ENCODE results near the gene TMEM266. TPM values are rescaled to one million over a fixed set of nuclear protein-coding genes. Genes with fewer than 3 reads are reported as not detected.
A peak's percentile ranks its signal among the peaks of the same experiment; 100 is the strongest.

Gene TMEM266
- total RNA-seq, 2 experiments from 2014 or later = 0.11 TPM; not detected in 1

- DNase-seq = no peak
- Mint-ChIP-seq H3K36me3 (ENCODE audit: low read depth) (no peaks in the 10 kb centered on the region), H3K27me3 (peaks cover 38% of the 10 kb centered on the region), H3K4me3 (no peak overlapping the region), H3K9me3 (no peaks in the 10 kb centered on the region), H3K4me1 (ENCODE audit: low read depth) (peaks cover 7% of the 10 kb centered on the region), H3K27ac (no peak overlapping the region)
- TF ChIP-seq CTCF (IDR thresholded peaks at IDR 0.05) = no peak
- intact Hi-C loops (cut with micrococcal nuclease) = no loop called here
- CTCF ChIA-PET = interaction anchor here (1.0 to 1.1 kb wide), 2 partner anchors 9 to 29 kb away, joined by 3 read pairs; no protein-coding TSS in a partner anchor
- no peak for ATAC-seq
- POLR2A ChIA-PET = no interaction called here
Measured at GRCh38 chr15:76179023-76179422, 119.2 kb downstream of the TMEM266 start.

- Mint-ChIP-seq H3K36me3 (ENCODE audit: low read depth) (no peaks in the 10 kb centered on the region), H3K27ac (no peak overlapping the region), H3K9me3 (no peaks in the 10 kb centered on the region), H3K4me1 (ENCODE audit: low read depth) (peaks cover 7% of the 10 kb centered on the region), H3K4me3 (no peak overlapping the region), H3K27me3 (peaks cover 41% of the 10 kb centered on the region)
- TF ChIP-seq CTCF (IDR thresholded peaks at IDR 0.05) = no peak
- DNase-seq = no peak
- CTCF ChIA-PET = interaction anchor here (1.1 kb wide), 1 partner anchor 30 kb away, joined by 3 read pairs; no protein-coding TSS in a partner anchor
- ATAC-seq = no peak
- intact Hi-C loops (cut with micrococcal nuclease) = no loop called here
- POLR2A ChIA-PET = no interaction called here
Measured at GRCh38 chr15:76180321-76180720, 120.5 kb downstream of the TMEM266 start.

- ATAC-seq (peak; percentile 81), DNase-seq (peak; percentile 54)
- no peak for TF ChIP-seq CTCF (IDR thresholded peaks at IDR 0.05)
- H3K4me3 Mint-ChIP-seq = no peak overlapping the region
- peaks cover 7% of the 10 kb centered on the region for H3K4me1 Mint-ChIP-seq (ENCODE audit: low read depth)
- H3K27ac Mint-ChIP-seq = no peak overlapping the region
- H3K27me3 Mint-ChIP-seq = peaks cover 49% of the 10 kb centered on the region
- H3K36me3 Mint-ChIP-seq (ENCODE audit: low read depth) = no peaks in the 10 kb centered on the region
- intact Hi-C loops (cut with micrococcal nuclease) = no loop called here
- ChIA-PET POLR2A (no interaction called here), CTCF (interaction anchor here (0.9 to 1.4 kb wide), 2 partner anchors 9 to 124 kb away, joined by 3 to 7 read pairs; no protein-coding TSS in a partner anchor)
- H3K9me3 Mint-ChIP-seq = no peaks in the 10 kb centered on the region
Measured at GRCh38 chr15:76181705-76182107, 121.9 kb downstream of the TMEM266 start.

- H3K36me3 Mint-ChIP-seq (ENCODE audit: low read depth) = no peaks in the 10 kb centered on the region
- intact Hi-C loops (cut with micrococcal nuclease) = no loop called here
- CTCF ChIA-PET = interaction anchor here (0.8 to 1.3 kb wide), 5 partner anchors 9 to 154 kb away, joined by 3 read pairs; no protein-coding TSS in a partner anchor
Measured at GRCh38 chr15:76183930-76184649, 124.3 kb downstream of the TMEM266 start.

More at GRCh38 chr15:76183930-76184649, 124.3 kb downstream of the TMEM266 start:
- H3K9me3 Mint-ChIP-seq = no peaks in the 10 kb centered on the region
- peaks cover 44% of the 10 kb centered on the region for H3K27me3 Mint-ChIP-seq
- peaks cover 7% of the 10 kb centered on the region for H3K4me1 Mint-ChIP-seq (ENCODE audit: low read depth)
- no peak for ATAC-seq
- no peak for TF ChIP-seq CTCF (IDR thresholded peaks at IDR 0.05)
- no peak overlapping the region for H3K27ac Mint-ChIP-seq
- POLR2A ChIA-PET = no interaction called here
- DNase-seq = no peak
- no peak overlapping the region for H3K4me3 Mint-ChIP-seq
